GM21423 (cell line): ENCODE measurements around the gene CREB3L1.
"Not testable (repeated sequence)": the region's sequence is repeated elsewhere in the genome, so short reads cannot be mapped to it uniquely, and the experiment has no call there.

Source experiments
- ATAC-seq: cut with Tn5 transposase; IDR thresholded peaks from one replicate; pipeline ENCODE4 v1.9.1; 2021; ENCODE audit warnings: mild to moderate bottlenecking, moderate library complexity; ENCODE audit not compliant: unreplicated experiment

The CREB3L1 gene

GRCh38 chr11:46248289-46249102 lies 29.0 kb upstream of the CREB3L1 start:
- no peak for ATAC-seq

GRCh38 chr11:46249103-46249937 lies 28.1 kb upstream of the CREB3L1 start:
- ATAC-seq, result no peak

GRCh38 chr11:46249938-46250744 lies 27.3 kb upstream of the CREB3L1 start:
- ATAC-seq, result no peak

- no peak for ATAC-seq
Observed at GRCh38 chr11:46250745-46251052, 26.8 kb upstream of the CREB3L1 start.

- no peak for ATAC-seq
Observed at GRCh38 chr11:46251954-46252353, 25.5 kb upstream of the CREB3L1 start.

GRCh38 chr11:46252373-46252914 lies 25.0 kb upstream of the CREB3L1 start:
- ATAC-seq, result no peak

- no peak for ATAC-seq
Observed at GRCh38 chr11:46253258-46254132, 24.0 kb upstream of the CREB3L1 start.

- ATAC-seq, result no peak
Observed at GRCh38 chr11:46254133-46254491, 23.4 kb upstream of the CREB3L1 start.

GRCh38 chr11:46256540-46257001 lies 20.9 kb upstream of the CREB3L1 start:
- no peak for ATAC-seq

- ATAC-seq, result not testable (repeated sequence)
Observed at GRCh38 chr11:46259347-46259746, 18.1 kb upstream of the CREB3L1 start.

GRCh38 chr11:46259971-46260560 lies 17.4 kb upstream of the CREB3L1 start:
- no peak for ATAC-seq

- no peak for ATAC-seq
Observed at GRCh38 chr11:46263120-46263519, 14.3 kb upstream of the CREB3L1 start.

- ATAC-seq, result no peak
Observed at GRCh38 chr11:46264030-46264429, 13.4 kb upstream of the CREB3L1 start.

GRCh38 chr11:46264976-46265375 lies 12.5 kb upstream of the CREB3L1 start:
- no peak for ATAC-seq

GRCh38 chr11:46265764-46266163 lies 11.7 kb upstream of the CREB3L1 start:
- ATAC-seq, result no peak

- ATAC-seq, result no peak
Observed at GRCh38 chr11:46267930-46268329, 9.5 kb upstream of the CREB3L1 start.

GRCh38 chr11:46270684-46271083 lies 6.8 kb upstream of the CREB3L1 start:
- no peak for ATAC-seq

GRCh38 chr11:46271407-46271806 lies 6.1 kb upstream of the CREB3L1 start:
- no peak for ATAC-seq

- ATAC-seq, result no peak
Observed at GRCh38 chr11:46271875-46272815, 5.3 kb upstream of the CREB3L1 start.
